Activated CD4-positive, alpha-beta T cell treated with anti-CD3 and anti-CD28 coated beads for 48 hours (primary cell): ENCODE results near the gene TRIM3.
A peak's percentile ranks its signal among the peaks of the same experiment; 100 is the strongest.
"Not testable (repeated sequence)": the region's sequence is repeated elsewhere in the genome, so short reads cannot be mapped to it uniquely, and the experiment has no call there.

ENCODE experiments used
- DNase-seq: peaks from one replicate; pipeline ENCODE4 v3.0.0-alpha.2; 2020

Gene TRIM3

DNA sequence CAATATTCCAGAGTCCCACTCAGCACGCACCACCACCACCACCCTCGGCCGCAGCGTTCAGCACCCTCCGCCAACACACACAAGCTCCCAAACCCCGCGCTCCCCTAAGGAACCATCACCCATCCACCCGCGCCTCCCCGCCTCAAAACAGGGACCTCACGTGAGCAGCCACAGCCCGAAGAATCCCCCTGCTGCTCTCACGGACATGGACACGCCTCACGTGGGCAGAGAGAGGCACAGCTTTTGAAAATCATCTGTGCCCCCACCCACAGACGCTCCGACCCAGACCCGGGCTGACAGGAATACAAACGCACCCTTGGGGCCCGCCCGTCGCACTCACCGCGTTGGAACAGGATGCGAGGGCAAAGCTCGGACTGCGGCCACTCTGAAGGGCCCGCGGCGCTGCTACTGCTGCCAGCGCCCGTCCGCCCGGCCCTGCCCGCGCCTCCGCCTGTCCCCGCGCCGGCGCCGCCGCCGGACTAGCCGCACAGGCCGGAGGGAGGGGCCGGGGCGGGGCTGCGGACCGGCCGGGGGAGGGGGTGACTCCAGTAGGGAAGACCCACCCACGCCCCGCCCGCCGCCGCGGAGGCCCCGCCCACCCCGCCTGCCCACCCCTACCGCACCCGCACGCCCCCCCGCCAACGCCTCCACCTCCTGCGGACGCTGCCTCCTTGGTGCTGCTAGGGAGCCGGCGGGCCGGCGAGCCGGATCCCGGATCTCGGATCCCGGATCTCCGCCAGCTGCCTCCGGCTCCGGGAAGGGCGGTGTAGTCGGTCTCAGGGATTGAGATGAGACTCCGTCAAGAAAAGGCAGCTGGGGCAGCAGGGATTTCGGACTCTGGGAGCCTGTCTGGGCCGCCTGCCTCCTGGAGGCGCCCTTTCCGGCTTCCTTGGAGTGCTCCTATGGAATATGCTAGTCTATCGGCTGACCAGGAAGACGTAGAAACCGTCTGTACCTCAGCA lies at the start of gene TRIM3:
Gene TRIM3, minus strand, starts transcription at position 491 of the 962 bp plus-strand sequence. CDS start 8,246 bp downstream, outside the sequence.
- DNase-seq: peak; percentile 54

GRCh38 chr11:6523253-6523652 lies 49.5 kb upstream of the TRIM3 start:
- DNase-seq: no peak

DNA sequence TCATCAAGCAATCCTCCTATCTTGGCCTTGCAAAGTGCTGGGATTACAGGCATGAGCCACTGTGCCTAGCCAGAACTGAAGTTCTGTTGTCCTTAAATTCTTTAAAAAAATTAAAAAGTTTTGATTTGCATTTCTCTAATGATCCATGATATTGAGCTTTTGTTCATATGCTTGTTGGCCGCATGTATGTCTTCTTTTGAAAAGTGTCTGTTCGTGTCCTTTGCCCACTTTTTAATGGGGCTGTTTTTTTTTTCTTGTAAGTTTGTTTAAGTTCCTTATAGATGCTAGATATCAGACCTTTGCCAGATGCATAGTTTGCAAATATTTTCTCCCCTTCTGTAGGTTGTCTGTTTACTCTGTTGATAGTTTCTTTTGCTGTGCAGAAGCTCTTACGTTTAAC lies 48.2 kb upstream of the TRIM3 start:
- not testable (repeated sequence) for DNase-seq

GRCh38 chr11:6520265-6520664 lies 46.5 kb upstream of the TRIM3 start:
- DNase-seq: no peak

- DNase-seq: no peak
Measured at GRCh38 chr11:6516865-6517264, 43.1 kb upstream of the TRIM3 start.

- DNase-seq: no peak
Measured at GRCh38 chr11:6505577-6506240, 32.0 kb upstream of the TRIM3 start.

DNA sequence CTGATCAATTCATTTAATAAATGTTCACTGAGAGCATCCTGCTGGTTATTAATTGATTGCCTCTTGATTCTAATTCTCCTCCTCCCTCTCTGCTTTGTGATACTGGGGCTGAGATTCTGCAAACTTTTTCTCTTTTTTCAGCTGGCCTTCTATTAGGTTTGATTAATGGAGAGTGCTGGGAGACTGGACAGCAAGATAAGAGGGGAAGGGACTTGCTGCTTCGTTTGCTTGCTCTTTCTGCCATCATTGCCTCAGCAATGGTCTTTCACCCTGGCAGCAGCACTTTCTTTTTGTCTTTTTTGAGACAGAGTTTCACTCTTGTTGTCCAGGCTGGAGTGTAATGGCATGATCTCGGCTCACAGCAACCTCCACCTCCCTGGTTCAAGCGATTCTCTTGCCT lies 30.4 kb upstream of the TRIM3 start:
- no peak for DNase-seq

GRCh38 chr11:6502382-6502781 lies 28.6 kb upstream of the TRIM3 start:
- no peak for DNase-seq

DNA sequence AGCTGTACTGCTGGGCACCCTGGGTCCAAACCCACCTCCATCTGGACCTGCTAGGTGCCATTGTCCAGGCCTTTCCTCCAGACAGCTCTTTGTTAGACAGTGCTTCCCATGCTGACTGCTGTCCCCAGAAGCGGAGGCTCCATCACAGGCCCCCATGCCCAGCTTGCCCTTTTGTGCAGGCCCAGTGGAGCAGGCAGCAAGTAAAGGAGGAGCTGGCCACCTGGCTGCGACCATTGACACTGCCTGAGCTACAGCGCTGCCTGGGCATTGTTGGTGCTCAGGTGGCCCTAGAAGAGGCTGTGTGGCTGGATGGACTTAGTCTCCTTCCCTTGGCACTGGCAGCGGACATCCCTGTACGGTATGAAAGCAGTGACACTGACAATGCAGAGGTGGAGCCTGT lies 24.8 kb upstream of the TRIM3 start:
- DNase-seq: no peak

DNA sequence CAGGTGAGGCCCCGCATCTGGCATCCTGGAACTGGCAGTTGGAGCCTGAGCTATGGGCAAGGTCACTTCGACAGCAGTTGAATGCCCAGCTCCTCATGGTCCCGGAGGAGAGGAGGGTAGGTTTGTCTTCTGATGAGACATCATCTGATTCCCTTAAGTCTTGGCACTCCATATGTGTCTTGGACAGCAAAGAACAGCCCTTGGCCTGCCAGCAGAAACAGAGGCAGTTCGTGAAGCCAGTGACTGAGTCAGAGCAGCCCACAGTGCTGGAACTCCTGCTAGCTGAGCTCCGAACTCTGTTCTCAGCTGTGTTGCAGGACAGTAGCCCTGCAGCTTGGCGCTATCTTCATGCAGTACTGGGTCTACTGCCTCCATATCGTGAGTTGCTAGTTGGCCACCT lies 24.4 kb upstream of the TRIM3 start:
- DNase-seq: no peak

DNA sequence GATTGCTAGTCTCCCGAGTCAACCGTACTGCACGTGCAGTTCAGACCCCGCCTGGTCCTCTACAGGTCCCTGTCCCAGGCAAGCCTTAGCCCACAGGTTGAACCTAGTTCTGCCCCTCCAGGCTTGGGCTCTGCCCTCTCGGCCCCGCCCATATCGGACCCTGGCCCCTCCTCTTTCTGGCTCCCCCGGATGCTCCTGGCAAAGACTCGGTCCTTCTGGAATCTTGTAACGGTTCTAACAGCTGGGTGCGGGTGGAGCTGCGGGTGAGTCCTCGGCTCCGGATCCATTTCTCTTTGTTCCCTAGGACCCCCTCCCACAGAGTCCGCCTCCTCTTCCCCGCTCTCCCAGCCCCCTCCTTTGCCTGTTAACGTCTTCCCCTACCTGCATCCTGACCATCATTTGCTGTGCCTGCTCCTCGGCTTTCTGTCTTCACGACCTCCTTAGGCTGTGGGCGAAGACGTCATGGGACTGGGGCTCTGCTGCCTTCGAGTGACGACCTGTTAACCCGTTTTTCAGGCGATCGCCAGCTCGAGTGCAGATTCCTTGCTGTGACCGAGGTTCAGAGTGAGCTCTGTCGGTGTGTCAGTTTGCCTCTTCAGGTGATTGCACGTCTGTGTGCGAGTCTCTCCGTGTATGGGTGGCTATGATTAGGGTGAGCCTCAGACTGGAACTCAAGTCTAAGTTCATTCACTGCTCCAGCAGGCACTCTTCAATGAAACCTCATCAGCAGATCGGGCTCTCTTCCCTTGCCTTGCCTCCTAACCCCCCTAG lies 23.5 kb upstream of the TRIM3 start, which contains the start of gene DNHD1:
Gene DNHD1, plus strand, starts transcription at position 212 of the 771 bp plus-strand sequence. CDS start 936 bp downstream, outside the sequence.
- no peak for DNase-seq

DNA sequence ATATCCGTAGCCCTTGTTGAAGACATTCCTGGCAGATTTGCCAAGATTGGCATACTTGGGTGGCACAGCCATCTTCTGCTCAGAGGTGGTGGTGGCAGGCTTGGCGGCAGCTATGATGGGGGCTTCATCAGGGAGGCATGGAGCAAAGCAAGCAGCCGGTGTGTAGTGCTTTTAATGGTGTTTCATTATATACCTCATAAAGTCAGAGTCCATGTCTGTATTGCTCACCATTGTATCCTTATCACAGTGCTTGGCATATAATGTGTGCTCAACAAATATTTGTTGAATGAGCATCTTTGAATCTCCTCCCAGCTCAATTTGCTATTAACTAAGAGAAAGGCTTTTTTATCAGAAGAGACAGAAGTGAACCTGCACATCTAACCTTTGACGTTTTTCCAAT lies 15.6 kb upstream of the TRIM3 start:
- DNase-seq: no peak

- no peak for DNase-seq
Measured at GRCh38 chr11:6488821-6489220, 15.1 kb upstream of the TRIM3 start.

DNA sequence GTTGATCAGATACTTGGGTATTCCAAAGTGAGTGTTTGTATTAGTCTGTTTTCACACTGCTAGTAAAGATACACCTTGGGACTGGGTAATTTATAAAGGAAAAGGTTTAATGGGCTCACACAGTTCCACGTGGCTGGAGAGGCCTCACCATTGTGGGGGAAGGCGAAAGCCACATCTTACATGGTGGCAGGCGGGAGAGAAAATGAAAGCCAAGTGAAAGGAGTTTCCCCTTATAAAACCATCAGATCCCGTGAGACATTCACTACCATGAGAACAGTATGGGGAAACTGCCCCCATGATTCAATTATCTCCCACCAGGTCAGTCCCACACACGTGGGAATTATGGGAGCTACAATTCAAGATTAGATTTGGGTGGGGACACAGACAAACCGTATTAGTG lies 14.6 kb upstream of the TRIM3 start:
- no peak for DNase-seq

- no peak for DNase-seq
Measured at GRCh38 chr11:6486938-6487337, 13.2 kb upstream of the TRIM3 start.

DNA sequence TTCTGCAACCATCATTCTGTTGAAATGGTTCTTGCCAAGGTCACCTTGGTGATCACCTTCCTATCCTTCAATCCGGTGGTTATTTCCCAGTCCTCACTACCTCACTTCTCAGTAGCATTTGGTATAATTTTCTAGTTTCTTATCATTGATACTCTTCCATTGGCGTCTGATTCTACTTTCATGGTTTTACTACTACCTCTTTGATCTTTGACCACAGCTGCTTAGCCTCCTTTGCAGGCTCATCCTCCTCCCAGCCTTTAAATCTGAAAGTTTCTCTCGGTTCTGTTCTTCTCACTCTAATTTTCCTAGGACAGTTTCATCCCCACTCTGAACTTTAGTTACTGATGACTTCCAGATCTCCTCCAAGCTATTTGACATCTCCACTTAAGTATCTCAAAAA lies 12.5 kb upstream of the TRIM3 start:
- no peak for DNase-seq

DNA sequence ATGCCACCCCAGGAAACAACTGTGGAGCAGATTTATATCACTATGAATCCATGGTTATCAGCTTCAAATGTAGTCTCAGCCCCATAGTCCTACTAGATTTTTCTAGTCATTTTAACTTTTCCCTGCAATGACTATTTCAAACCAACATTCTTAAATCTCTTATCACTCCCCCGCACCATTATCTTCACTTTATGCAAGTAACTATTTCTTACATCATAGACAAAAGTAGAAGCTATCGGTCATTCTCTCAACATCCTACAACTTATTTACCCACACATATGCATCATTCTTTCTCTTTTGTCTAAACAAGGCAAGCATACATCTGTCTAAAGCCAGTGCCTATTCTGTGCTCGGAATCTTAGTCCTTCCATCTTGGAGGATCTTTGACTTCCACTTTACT lies 11.9 kb upstream of the TRIM3 start:
- no peak for DNase-seq

DNA sequence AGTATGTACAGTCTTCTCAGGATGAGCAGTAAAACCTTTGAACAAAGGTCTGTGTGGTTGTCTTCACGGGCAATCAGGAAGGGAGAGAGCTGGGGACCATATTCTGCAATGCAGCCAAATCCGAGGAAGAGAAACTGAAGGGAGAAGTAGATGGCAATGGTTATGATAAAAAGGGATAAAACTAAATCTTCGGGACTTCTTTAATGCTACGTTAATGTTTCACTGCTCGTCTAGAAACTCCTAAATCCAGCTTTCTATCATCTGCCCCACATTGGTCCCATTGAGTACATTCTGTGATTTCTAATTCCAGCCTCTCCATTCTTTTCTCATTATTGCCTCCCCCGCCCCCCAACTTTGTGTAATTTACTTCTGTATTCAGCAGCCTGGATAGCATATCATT lies 9.3 kb upstream of the TRIM3 start:
- DNase-seq: no peak

DNA sequence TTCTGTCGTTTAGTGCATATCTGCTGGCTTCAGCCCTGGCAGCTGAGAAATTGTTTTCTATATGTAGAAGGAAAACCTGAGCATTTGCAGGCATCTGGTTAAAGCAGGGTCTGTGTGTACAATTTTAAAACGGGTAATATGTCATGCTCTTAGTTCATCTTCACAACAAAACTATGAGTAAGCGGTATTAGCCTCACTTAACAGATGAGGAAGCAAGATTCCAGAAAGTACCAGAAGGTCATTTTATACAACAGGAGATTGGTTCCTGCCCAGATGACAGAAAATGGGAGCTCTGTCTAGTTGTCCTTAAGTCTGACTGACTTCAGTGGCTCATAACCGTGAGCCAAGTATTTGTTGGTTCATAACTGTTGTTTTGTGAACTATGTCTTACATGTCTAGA lies 8.7 kb upstream of the TRIM3 start:
- no peak for DNase-seq

GRCh38 chr11:6481924-6482275 lies 8.2 kb upstream of the TRIM3 start:
- peak; percentile 24 for DNase-seq

GRCh38 chr11:6481012-6481923 lies 7.5 kb upstream of the TRIM3 start, which contains the start of the genes ARFIP2 and TIMM10B:
TSS of gene ARFIP2 (minus strand) at chr11:6481331. CDS start at chr11:6480421, 910 bp downstream.
TSS of gene TIMM10B (plus strand) at chr11:6481501. CDS start at chr11:6481517, 16 bp downstream.
- peak; percentile 99 for DNase-seq

- no peak for DNase-seq
Measured at GRCh38 chr11:6480299-6480914, 6.7 kb upstream of the TRIM3 start.
